DND-41 (cell line): Measurements from ENCODE around the gene ABCG1.

Source experiments
- CTCF ChIP-seq: IDR thresholded peaks from 2 replicates; pipeline ENCODE4 v1.5.1; 2012; ENCODE audit warnings: borderline replicate concordance, low read length, moderate library complexity, mild to moderate bottlenecking; ENCODE audit not compliant: poor library complexity, severe bottlenecking; ENCODE audit errors: extremely low read depth
- EZH2 ChIP-seq: IDR thresholded peaks from 3 replicates; pipeline ENCODE4 v1.6.1; 2012; ENCODE audit warnings: borderline replicate concordance, low read depth, mild to moderate bottlenecking, moderate library complexity, low read length, inconsistent platforms; ENCODE audit not compliant: severe bottlenecking

DNA sequence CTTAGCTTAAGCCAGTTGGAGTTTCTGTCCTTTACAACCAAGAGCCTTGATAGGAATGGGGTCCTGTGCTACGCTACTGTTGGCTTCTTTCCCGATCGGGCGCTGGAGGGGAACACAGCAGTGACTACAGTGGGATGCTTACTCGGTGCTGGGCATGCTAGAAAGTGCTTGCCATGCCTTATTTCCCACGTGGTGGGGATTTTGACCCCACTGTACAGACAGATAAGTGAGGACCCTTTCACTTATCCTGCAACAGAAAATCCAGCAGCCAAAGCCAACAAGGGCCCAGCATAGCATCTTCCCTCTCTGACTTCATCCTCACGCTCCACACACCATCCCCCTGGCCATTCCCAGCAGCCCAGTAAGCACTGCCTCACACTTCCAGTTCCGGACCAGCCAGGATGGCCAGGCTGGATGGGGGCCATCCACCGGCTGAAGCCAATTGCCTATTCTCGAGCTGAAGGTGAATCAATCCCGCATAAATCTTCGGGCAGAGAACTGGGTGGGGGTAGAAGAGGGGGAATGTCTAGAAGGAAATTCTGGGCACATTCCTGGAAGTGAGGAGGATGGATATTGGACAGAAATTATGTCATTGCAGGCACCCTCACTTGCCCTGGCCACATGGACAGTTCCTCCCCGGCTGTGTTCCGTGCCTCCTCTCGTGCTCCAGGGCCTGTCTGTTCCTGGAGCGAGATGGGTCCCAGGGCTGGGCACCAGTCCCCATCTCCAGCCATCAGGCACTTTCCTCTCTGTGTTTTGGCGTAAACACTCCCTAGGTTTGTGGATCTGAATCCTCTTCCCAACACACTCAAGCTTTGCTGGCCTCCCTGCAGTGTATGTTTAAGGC is 2.0 kb upstream of the ABCG1 start:
- TF ChIP-seq EZH2: no peak
- no peak for TF ChIP-seq CTCF
